GM18867 (cell line): ENCODE measurements around the gene MAGEB6B.
"Not testable (repeated sequence)": the region's sequence is repeated elsewhere in the genome, so short reads cannot be mapped to it uniquely, and the experiment has no call there.

Experiments
- ATAC-seq: cut with Tn5 transposase; IDR thresholded peaks from one replicate; pipeline ENCODE4 v1.9.1; 2021; ENCODE audit warnings: mild to moderate bottlenecking, moderate library complexity; ENCODE audit not compliant: unreplicated experiment

Gene MAGEB6B

GRCh38 chrX:26160301-26160700, at the start of gene MAGEB6B:
Gene MAGEB6B, plus strand, starts transcription at chrX:26160601. Its CDS starts 0 bp downstream, at chrX:26160601.
- no peak for ATAC-seq

- ATAC-seq = no peak
Measured at GRCh38 chrX:26138274-26138673, 22.1 kb upstream of the MAGEB6B start, which contains the start of gene MAGEB18. Gene MAGEB18, plus strand, starts transcription at chrX:26138343. Its CDS starts 643 bp downstream, at chrX:26138986.

GRCh38 chrX:26146024-26146423, 14.4 kb upstream of the MAGEB6B start:
- no peak for ATAC-seq

- no peak for ATAC-seq
Measured at GRCh38 chrX:26192204-26192603, 31.8 kb downstream of the MAGEB6B start, which contains the start of gene MAGEB6. Gene MAGEB6, plus strand, starts transcription at chrX:26192440. Its CDS starts 1,407 bp downstream, at chrX:26193847.

- ATAC-seq = no peak
Measured at GRCh38 chrX:26203561-26203960, 43.2 kb downstream of the MAGEB6B start.

- ATAC-seq = not testable (repeated sequence)
Measured at GRCh38 chrX:26204717-26205116, 44.3 kb downstream of the MAGEB6B start.

- ATAC-seq = no peak
Measured at GRCh38 chrX:26208012-26208411, 47.6 kb downstream of the MAGEB6B start.
